HepG2 (cell line): ENCODE data around the gene PYY. TPM values are rescaled to one million over a fixed set of nuclear protein-coding genes. Genes with fewer than 3 reads are reported as not detected.

Experiments
- ATF7 ChIP-seq, 2 experiments: fragments of 450-650 bp in 1 of 2; sonication (generic) in 1 of 2; formaldehyde crosslinking in 1 of 2; IDR thresholded peaks; 2 replicates each; pipeline versions ENCODE4 v1.4.0 to v1.6.1; 2016 to 2020; ENCODE audit warnings: antibody characterized with exemption in 1 of 2, mild to moderate bottlenecking in 1 of 2, missing genetic modification reagents in 1 of 2
- ERF ChIP-seq: IDR thresholded peaks from 2 replicates; pipeline ENCODE4 v1.6.1; 2018; ENCODE audit warnings: missing biosample characterization, missing genetic modification reagents
- ESRRA ChIP-seq: sonication (generic); formaldehyde crosslinking; IDR thresholded peaks from 2 replicates; pipeline ENCODE4 v1.5.1; 2020; ENCODE audit warnings: mild to moderate bottlenecking, low read depth, missing genetic modification reagents
- HCFC1 ChIP-seq: fragments of 150-350 bp; IDR thresholded peaks from 2 replicates; pipeline ENCODE4 v1.6.1; 2014; ENCODE audit warnings: low read depth, low read length
- HINFP ChIP-seq: sonication (generic); formaldehyde crosslinking; IDR thresholded peaks from 2 replicates; pipeline ENCODE4 v1.4.0; 2020; ENCODE audit warnings: low read depth, mild to moderate bottlenecking, missing genetic modification reagents
- NFE2 ChIP-seq: sonication (generic); formaldehyde crosslinking; IDR thresholded peaks from 2 replicates; pipeline ENCODE4 v1.4.0; 2020; ENCODE audit warnings: missing genetic modification reagents
- NR1H2 ChIP-seq: sonication (generic); formaldehyde crosslinking; IDR thresholded peaks from 2 replicates; pipeline ENCODE4 v1.8.1; 2022; ENCODE audit warnings: low read depth, missing genetic modification reagents, borderline replicate concordance
- RAD51 ChIP-seq: fragments of 450-650 bp; IDR thresholded peaks from 2 replicates; pipeline ENCODE4 v1.6.1; 2016; ENCODE audit warnings: borderline replicate concordance
- ZBTB2 ChIP-seq: sonication (generic); formaldehyde crosslinking; IDR thresholded peaks from 2 replicates; pipeline ENCODE4 v1.8.0; 2022; ENCODE audit warnings: low read depth, missing genetic modification reagents
- ZNF138 ChIP-seq: sonication (generic); formaldehyde crosslinking; IDR thresholded peaks from 2 replicates; pipeline ENCODE4 v1.5.0; 2020; ENCODE audit warnings: mild to moderate bottlenecking, low read depth, missing genetic modification reagents
- ZNF205 ChIP-seq: IDR thresholded peaks from 2 replicates; pipeline ENCODE4 v1.6.1; 2018; ENCODE audit warnings: missing biosample characterization, missing genetic modification reagents
- ZNF207 ChIP-seq: fragments of 450-650 bp; IDR thresholded peaks from 2 replicates; pipeline ENCODE4 v1.6.1; 2016; ENCODE audit warnings: antibody characterized with exemption, borderline replicate concordance
- ZNF232 ChIP-seq: sonication (generic); formaldehyde crosslinking; IDR thresholded peaks from 2 replicates; pipeline ENCODE4 v1.4.0; 2020; ENCODE audit warnings: missing genetic modification reagents, borderline replicate concordance
- ZNF776 ChIP-seq: sonication (generic); formaldehyde crosslinking; IDR thresholded peaks from 2 replicates; pipeline ENCODE4 v1.4.0; 2020; ENCODE audit warnings: mild to moderate bottlenecking, missing genetic modification reagents
- polyA plus RNA-seq, 8 experiments: library from polyadenylated mRNA; depleted of rRNA in 3 of 8; stranded (reverse) in 7 of 8; unstranded in 1 of 8; fragments of >200 nt; fragmentation: Illumina TruSeq in 4 of 8; extraction: Trizol in 4 of 8; gene quantifications; 2 replicates each; pipeline versions ENCODE4 v1.2.1 to v1.2.3, GENCODE V29; 2011 to 2016; ENCODE audit warnings: low read depth in 4 of 8, missing spikeins in 1 of 8, mixed read lengths in 1 of 8; ENCODE audit not compliant: insufficient read depth in 1 of 8
- total RNA-seq, 5 experiments: library from RNA; depleted of rRNA; stranded (reverse); fragments of >200 nt; fragmentation: Illumina TruSeq; extraction: Trizol; gene quantifications; 2 replicates each; pipeline ENCODE4 v1.2.3, GENCODE V29; 2016; ENCODE audit warnings: low read depth in 1 of 5
- TF ChIP-seq, protein P1 (sequence below): sonication (generic); formaldehyde crosslinking; IDR thresholded peaks from 2 replicates; pipeline ENCODE4 v1.4.0; 2020; ENCODE audit warnings: missing genetic modification reagents
- TF ChIP-seq, protein P2 (sequence below): sonication (generic); formaldehyde crosslinking; conservative IDR thresholded peaks from 2 replicates; pipeline ENCODE4 v1.5.0; 2020; ENCODE audit warnings: missing genetic modification reagents
- TF ChIP-seq, protein P3 (sequence below): sonication (generic); formaldehyde crosslinking; IDR thresholded peaks from 2 replicates; pipeline ENCODE4 v1.4.0; 2020; ENCODE audit warnings: missing genetic modification reagents
- TF ChIP-seq, protein P4 (sequence below): sonication (generic); formaldehyde crosslinking; IDR thresholded peaks from 2 replicates; pipeline ENCODE4 v1.5.0; 2020; ENCODE audit warnings: mild to moderate bottlenecking, missing genetic modification reagents

Gene PYY
- total and polyA plus RNA-seq, 2 of the 13 experiments (the other 11 are each of a cell fraction or from before 2014, with no cell fraction given), result 0.25 TPM; not detected in 1

DNA sequence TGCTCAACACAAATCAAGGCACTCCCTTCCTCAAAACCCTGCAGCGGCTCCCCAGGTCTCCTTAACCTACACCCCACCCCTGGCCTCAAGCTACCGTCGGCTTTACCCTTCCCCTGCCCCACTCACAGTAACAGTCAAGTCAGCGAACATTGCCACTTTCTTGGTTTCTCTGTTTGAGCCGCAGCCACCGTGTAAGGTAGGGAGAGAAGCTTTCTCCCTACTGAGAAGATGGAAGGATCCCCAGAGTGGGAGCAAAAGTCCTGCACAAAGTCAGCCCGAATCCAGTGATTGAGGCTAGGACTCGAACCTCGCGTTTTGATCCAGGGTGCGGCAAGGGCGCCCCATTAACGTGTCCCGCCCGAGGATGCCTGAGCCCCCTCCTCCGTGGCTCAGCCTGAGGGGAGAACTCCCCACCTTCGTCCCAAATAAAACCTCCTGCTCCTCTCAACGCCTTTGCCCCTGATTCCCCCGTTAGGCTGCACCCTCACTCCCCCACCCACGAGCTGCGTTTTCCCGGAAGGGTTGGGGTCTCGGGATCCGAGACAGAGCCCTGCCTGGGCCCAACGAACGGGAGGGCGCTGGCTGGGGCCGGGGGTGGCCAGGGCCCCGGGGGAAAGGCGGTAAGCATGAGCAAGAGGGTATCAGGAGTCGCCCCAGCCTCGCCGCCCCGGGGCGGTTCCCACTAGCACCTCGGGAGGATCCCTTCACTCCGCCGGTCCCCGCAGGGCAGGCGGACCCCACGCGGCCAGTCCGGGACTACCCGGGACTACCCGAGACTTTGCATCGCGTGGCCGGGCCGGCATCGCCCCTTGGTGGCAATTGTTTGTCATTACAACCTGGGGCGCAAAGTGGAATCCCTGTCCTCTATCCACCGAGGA is 40.8 kb upstream of the PYY start (continued):
- no peak for TF ChIP-seq ATF7 (IDR thresholded peaks at IDR 0.05)
- TF ChIP-seq ATF7 (CRISPR knock-in tag; IDR thresholded peaks at IDR 0.05), result no peak
- no peak for TF ChIP-seq NFE2 (CRISPR knock-in tag)
- no peak for TF ChIP-seq ZBTB2 (CRISPR knock-in tag)
- no peak for TF ChIP-seq ZNF207
- TF ChIP-seq ZNF138, result no peak
- no peak for TF ChIP-seq ESRRA (CRISPR knock-in tag)
- TF ChIP-seq NR1H2 (CRISPR knock-in tag), result no peak
- TF ChIP-seq, protein P1, sequence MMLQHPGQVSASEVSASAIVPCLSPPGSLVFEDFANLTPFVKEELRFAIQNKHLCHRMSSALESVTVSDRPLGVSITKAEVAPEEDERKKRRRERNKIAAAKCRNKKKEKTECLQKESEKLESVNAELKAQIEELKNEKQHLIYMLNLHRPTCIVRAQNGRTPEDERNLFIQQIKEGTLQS (CRISPR knock-in tag), result no peak
- 0 out of 2 replicates have a peak, but pooled peaks have one; percentile 58 for TF ChIP-seq ZNF232 (CRISPR knock-in tag)
- TF ChIP-seq, protein P2, sequence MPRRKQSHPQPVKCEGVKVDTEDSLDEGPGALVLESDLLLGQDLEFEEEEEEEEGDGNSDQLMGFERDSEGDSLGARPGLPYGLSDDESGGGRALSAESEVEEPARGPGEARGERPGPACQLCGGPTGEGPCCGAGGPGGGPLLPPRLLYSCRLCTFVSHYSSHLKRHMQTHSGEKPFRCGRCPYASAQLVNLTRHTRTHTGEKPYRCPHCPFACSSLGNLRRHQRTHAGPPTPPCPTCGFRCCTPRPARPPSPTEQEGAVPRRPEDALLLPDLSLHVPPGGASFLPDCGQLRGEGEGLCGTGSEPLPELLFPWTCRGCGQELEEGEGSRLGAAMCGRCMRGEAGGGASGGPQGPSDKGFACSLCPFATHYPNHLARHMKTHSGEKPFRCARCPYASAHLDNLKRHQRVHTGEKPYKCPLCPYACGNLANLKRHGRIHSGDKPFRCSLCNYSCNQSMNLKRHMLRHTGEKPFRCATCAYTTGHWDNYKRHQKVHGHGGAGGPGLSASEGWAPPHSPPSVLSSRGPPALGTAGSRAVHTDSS (CRISPR knock-in tag), result no peak
- TF ChIP-seq, protein P3, sequence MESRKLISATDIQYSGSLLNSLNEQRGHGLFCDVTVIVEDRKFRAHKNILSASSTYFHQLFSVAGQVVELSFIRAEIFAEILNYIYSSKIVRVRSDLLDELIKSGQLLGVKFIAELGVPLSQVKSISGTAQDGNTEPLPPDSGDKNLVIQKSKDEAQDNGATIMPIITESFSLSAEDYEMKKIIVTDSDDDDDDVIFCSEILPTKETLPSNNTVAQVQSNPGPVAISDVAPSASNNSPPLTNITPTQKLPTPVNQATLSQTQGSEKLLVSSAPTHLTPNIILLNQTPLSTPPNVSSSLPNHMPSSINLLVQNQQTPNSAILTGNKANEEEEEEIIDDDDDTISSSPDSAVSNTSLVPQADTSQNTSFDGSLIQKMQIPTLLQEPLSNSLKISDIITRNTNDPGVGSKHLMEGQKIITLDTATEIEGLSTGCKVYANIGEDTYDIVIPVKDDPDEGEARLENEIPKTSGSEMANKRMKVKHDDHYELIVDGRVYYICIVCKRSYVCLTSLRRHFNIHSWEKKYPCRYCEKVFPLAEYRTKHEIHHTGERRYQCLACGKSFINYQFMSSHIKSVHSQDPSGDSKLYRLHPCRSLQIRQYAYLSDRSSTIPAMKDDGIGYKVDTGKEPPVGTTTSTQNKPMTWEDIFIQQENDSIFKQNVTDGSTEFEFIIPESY (CRISPR knock-in tag), result no peak
- TF ChIP-seq, protein P4, sequence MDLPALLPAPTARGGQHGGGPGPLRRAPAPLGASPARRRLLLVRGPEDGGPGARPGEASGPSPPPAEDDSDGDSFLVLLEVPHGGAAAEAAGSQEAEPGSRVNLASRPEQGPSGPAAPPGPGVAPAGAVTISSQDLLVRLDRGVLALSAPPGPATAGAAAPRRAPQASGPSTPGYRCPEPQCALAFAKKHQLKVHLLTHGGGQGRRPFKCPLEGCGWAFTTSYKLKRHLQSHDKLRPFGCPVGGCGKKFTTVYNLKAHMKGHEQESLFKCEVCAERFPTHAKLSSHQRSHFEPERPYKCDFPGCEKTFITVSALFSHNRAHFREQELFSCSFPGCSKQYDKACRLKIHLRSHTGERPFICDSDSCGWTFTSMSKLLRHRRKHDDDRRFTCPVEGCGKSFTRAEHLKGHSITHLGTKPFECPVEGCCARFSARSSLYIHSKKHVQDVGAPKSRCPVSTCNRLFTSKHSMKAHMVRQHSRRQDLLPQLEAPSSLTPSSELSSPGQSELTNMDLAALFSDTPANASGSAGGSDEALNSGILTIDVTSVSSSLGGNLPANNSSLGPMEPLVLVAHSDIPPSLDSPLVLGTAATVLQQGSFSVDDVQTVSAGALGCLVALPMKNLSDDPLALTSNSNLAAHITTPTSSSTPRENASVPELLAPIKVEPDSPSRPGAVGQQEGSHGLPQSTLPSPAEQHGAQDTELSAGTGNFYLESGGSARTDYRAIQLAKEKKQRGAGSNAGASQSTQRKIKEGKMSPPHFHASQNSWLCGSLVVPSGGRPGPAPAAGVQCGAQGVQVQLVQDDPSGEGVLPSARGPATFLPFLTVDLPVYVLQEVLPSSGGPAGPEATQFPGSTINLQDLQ (CRISPR knock-in tag), result no peak
- no peak for TF ChIP-seq HCFC1
- TF ChIP-seq ZNF205, result 0 out of 2 replicates have a peak, but pooled peaks have one; percentile 38
- no peak for TF ChIP-seq RAD51
- no peak; the same call in 1 of the 2 replicates for TF ChIP-seq ZNF776
- peak; percentile 60; the same call in 1 of the 2 replicates for TF ChIP-seq HINFP (CRISPR knock-in tag)
- TF ChIP-seq ERF (CRISPR knock-in tag), result peak; percentile 26; the same call in 1 of the 2 replicates
